ENCODE results near the gene ST7. TPM values are rescaled to one million over a fixed set of nuclear protein-coding genes. Genes with fewer than 3 reads are reported as not detected.

ST7 gene
- total and polyA plus RNA-seq, 2 of the 13 experiments (the other 11 are each of a cell fraction or from before 2014, with no cell fraction given) = 17.3 to 23.5 TPM

GRCh38 chr7:117190104-117190503 is 236.8 kb downstream of the ST7 start:
- CTCF ChIA-PET (ENCODE audit: low intra/inter-chr PET ratio, low total read pairs) = no interaction called here

More at GRCh38 chr7:117190104-117190503, 236.8 kb downstream of the ST7 start:
- no peak for FAIRE-seq
- POLR2A ChIA-PET = interaction anchor here (0.5 kb wide), 1 partner anchor 995 kb away, joined by 3 read pairs; no protein-coding TSS in a partner anchor
- in situ Hi-C loops (cut with HindIII; ENCODE audit: extremely low pct_ligation_motif_present, low pct_unique_long_range_greater_than_20kb) = no loop called here
- H4K20me1 ChIP-seq (ENCODE audit: insufficient read depth, low read length) = no peaks in the 10 kb centered on the region
- H2AFZ ChIP-seq (ENCODE audit: low read length) = no peak overlapping the region
- DNase-seq (ENCODE audit: low spot score) = no peak
- no peaks in the 10 kb centered on the region for H3K27me3 ChIP-seq (ENCODE audit: control insufficient read depth in 1 of 2, insufficient read depth in 2 of 2, low read length in 2 of 2)
- no peaks in the 10 kb centered on the region for H3K79me2 ChIP-seq (ENCODE audit: insufficient read depth, low read length)
- TF ChIP-seq WIZ (CRISPR knock-in tag; IDR thresholded peaks at IDR 0.05) = no peak
- TF ChIP-seq AHDC1 (CRISPR knock-in tag; IDR thresholded peaks at IDR 0.05; ENCODE audit: borderline replicate concordance) = no peak
- TF ChIP-seq PAX8 (CRISPR knock-in tag; IDR thresholded peaks at IDR 0.05; ENCODE audit: borderline replicate concordance) = no peak
- no peak for TF ChIP-seq KLF12 (CRISPR knock-in tag; IDR thresholded peaks at IDR 0.05; ENCODE audit: borderline replicate concordance)
- TF ChIP-seq MTA3 (CRISPR knock-in tag; IDR thresholded peaks at IDR 0.05) = no peak
- no peak for TF ChIP-seq TBX3 (IDR thresholded peaks at IDR 0.05; ENCODE audit: borderline replicate concordance)
- TF ChIP-seq ZBTB2 (CRISPR knock-in tag; IDR thresholded peaks at IDR 0.05; ENCODE audit: low read depth) = no peak
- TF ChIP-seq GPN1 (CRISPR knock-in tag; IDR thresholded peaks at IDR 0.05; ENCODE audit: borderline replicate concordance) = no peak
- TF ChIP-seq ZNF619 (CRISPR knock-in tag; IDR thresholded peaks at IDR 0.05) = no peak
- TF ChIP-seq SNAI1 (CRISPR knock-in tag; IDR thresholded peaks at IDR 0.05; ENCODE audit: borderline replicate concordance) = no peak
- TF ChIP-seq HHEX (CRISPR knock-in tag; IDR thresholded peaks at IDR 0.05) = no peak
- TF ChIP-seq GATA4 (IDR thresholded peaks at IDR 0.05; ENCODE audit: borderline replicate concordance, low read depth) = no peak
- TF ChIP-seq MBD4 (IDR thresholded peaks at IDR 0.05; ENCODE audit: borderline replicate concordance, low read length) = no peak
- no peak for TF ChIP-seq TSC22D2 (CRISPR knock-in tag; IDR thresholded peaks at IDR 0.05; ENCODE audit: borderline replicate concordance)
- no peak for TF ChIP-seq RNF2 (conservative IDR thresholded peaks at IDR 0.05; ENCODE audit: low read depth)
- TF ChIP-seq CENPBD1 (CRISPR knock-in tag; IDR thresholded peaks at IDR 0.05; ENCODE audit: borderline replicate concordance, low read depth) = no peak
- TF ChIP-seq HNF4G (IDR thresholded peaks at IDR 0.05; ENCODE audit: borderline replicate concordance, low read depth, low read length) = no peak
- TF ChIP-seq HNF4G (CRISPR knock-in tag; IDR thresholded peaks at IDR 0.05; ENCODE audit: borderline replicate concordance, low read depth) = no peak
- BruUV-seq (replicated peaks) = no TSS peak
- no peak overlapping the region for H3K9ac ChIP-seq (ENCODE audit: insufficient read depth, low read depth, low read length)
- no peak overlapping the region for H3K4me3 ChIP-seq (replicated peaks in 1 of 3; ENCODE audit: insufficient read depth in 1 of 3, low read depth in 2 of 3, low read length in 3 of 3)
- intact Hi-C loops (cut with micrococcal nuclease; ENCODE audit: unreplicated experiment) = no loop called here
- ATAC-seq = no peak
- no peak overlapping the region for H3K27ac ChIP-seq (ENCODE audit: extremely low read length, insufficient read depth, low read length)
- no peaks in the 10 kb centered on the region for H3K9me3 ChIP-seq (ENCODE audit: low read length)
- H3K4me1 ChIP-seq (ENCODE audit: insufficient read depth, low read length) = no peaks in the 10 kb centered on the region
- no peak overlapping the region for H3K4me2 ChIP-seq (ENCODE audit: low read depth, low read length)
- 96% methylated on average over 8 of the region's 8 CpGs for WGBS (ENCODE audit: low lambda C conversion rate)
- H3K36me3 ChIP-seq (replicated peaks in 1 of 2; ENCODE audit: control insufficient read depth in 1 of 2, insufficient read depth in 2 of 2, low read length in 2 of 2) = peaks cover 3 to 10% of the 10 kb centered on the region in 2 experiments; a peak in 2 of 5 replicates
